Cardiac fibroblast (primary cell): ENCODE measurements around the gene PRR16.

ENCODE experiments used
- DNase-seq, 2 donors: peaks; one replicate each; pipeline versions ENCODE4 v3.0.0 to v3.0.0-alpha.2; 2010; ENCODE audit warnings: low read depth in 2 of 2
- H3K4me3 ChIP-seq, 2 donors: replicated peaks in 1 of 2; 1 replicate in 1 of 2; 2 replicates in 1 of 2; pipeline ENCODE4 v1.5.1; 2011; ENCODE audit warnings: low read depth in 2 of 2, low read length in 2 of 2, mild to moderate bottlenecking in 2 of 2, moderate library complexity in 1 of 2
- CTCF ChIP-seq: IDR thresholded peaks from one replicate; pipeline ENCODE4 v1.5.1; 2011; ENCODE audit warnings: low read depth, mild to moderate bottlenecking, low read length, inconsistent platforms

Gene PRR16

GRCh38 chr5:120436996-120437395, 27.1 kb upstream of the PRR16 start:
- DNase-seq = peak in 1 of 2 donors; percentile 56
- no peak overlapping the region for H3K4me3 ChIP-seq
- TF ChIP-seq CTCF = no peak

- TF ChIP-seq CTCF = no peak
- H3K4me3 ChIP-seq = no peak overlapping the region
- peak in 1 of 2 donors; percentile 21 for DNase-seq
Observed at GRCh38 chr5:120442694-120443093, 21.4 kb upstream of the PRR16 start.

GRCh38 chr5:120443607-120444006, 20.5 kb upstream of the PRR16 start:
- no peak for TF ChIP-seq CTCF
- H3K4me3 ChIP-seq = no peak overlapping the region
- no peak for DNase-seq

- peak; percentile 93 to 98 for DNase-seq
- TF ChIP-seq CTCF = no peak
- no peak overlapping the region for H3K4me3 ChIP-seq
Observed at GRCh38 chr5:120446068-120446492, 18.0 kb upstream of the PRR16 start.

GRCh38 chr5:120446901-120447300, 17.2 kb upstream of the PRR16 start:
- no peak for TF ChIP-seq CTCF
- no peak overlapping the region for H3K4me3 ChIP-seq
- DNase-seq = peak; percentile 18 to 24

GRCh38 chr5:120447706-120448239, 16.3 kb upstream of the PRR16 start:
- no peak overlapping the region for H3K4me3 ChIP-seq
- no peak for TF ChIP-seq CTCF
- DNase-seq = peak in 1 of 2 donors; percentile 33

GRCh38 chr5:120449501-120449900, 14.6 kb upstream of the PRR16 start:
- no peak for TF ChIP-seq CTCF
- peak in 1 of 2 donors; percentile 55 for DNase-seq
- H3K4me3 ChIP-seq = no peak overlapping the region
